SK-N-MC (cell line): ENCODE results near the gene COPB1.

Source experiments
- EZH2 ChIP-seq: fragments of 200-600 bp; sonication (generic); IDR thresholded peaks from one replicate; pipeline ENCODE4 v1.6.1; 2017; ENCODE audit warnings: antibody characterized with exemption
- FOXP2 ChIP-seq: optimal IDR thresholded peaks from 2 replicates; pipeline ENCODE3; 2011; ENCODE audit warnings: mild to moderate bottlenecking, moderate library complexity; ENCODE audit not compliant: insufficient read depth; ENCODE audit errors: extremely low read length, control extremely low read depth
- POLR2AphosphoS5 ChIP-seq: IDR thresholded peaks from 2 replicates; pipeline ENCODE4 v1.6.1; 2012; ENCODE audit warnings: mild to moderate bottlenecking, low read depth, low read length, borderline replicate concordance

DNA sequence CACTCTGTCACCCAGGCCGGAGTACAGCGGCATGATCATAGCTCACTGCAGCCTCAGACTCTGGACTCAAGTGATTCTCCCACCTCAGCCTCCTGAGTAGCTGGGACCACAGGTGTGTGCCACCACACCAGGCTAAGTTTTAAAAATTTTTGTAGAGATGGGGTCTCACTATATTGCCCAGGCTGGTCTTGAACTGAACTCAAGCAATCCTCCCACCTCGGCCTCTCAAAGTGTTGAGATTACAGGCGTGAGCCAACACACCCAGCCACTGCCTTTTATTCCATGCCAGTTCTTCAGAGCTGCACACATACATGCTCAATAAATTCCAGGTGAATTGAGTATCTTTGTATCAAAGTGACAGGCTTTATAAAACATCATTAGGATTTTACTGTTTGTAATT, 2.4 kb upstream of the COPB1 start:
- no peak for TF ChIP-seq FOXP2
- no peak for TF ChIP-seq POLR2AphosphoS5
- TF ChIP-seq EZH2: no peak
